Measurements from ENCODE around the gene MAP3K7.

Gene MAP3K7

DNA sequence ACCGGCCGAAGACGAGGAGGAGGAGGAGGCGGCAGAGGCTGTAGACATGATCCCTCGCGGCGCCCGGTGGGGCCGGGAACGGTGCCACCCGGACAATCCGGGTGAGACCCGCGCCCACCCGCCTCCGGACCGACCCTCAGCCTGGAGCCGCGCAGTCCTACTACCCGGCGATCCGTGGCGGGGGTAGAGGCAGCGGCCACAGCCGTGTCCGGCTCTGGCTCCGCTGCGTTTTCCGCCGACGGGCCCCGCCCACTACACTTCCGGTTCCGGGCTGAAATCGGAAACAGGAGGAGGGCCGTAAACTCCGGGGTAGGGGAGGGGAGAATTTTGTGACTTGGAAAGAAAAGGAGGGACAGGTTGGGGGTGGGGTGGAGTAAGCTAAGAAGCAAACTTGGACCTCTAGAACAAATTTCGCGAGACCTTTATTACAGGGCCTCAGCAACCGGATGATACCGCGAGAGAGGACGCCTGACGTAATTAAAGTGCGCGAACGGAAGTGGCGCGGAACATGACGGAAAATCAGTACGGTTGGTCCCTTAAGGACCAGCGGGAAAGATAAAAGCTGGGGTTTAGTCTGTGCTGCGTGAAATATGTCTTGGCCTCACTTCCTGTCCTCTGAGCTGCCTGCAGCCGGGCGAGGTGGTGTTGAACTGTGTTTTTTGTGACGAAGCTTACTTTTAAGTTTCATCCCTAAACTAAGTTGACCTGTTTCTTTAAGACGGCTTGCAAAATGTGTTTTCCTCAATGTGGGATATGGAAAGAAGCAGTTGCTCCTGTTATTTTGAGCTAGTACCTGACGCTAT is at the start of gene MAP3K7:
Gene MAP3K7, minus strand, starts transcription at position 237 of the 803 bp plus-strand sequence. Its CDS starts 189 bp downstream, at position 48.
- Histone ChIP-seq H3K4me2 (peak within 1 kb of the TSS; percentile 72), H3K27ac (peak within 1 kb of the TSS; percentile 83), H3K36me3 (no peaks in the 10 kb centered on the region), H3K4me1 (peaks cover 21% of the 10 kb centered on the region), H4K20me1 (peaks cover 22% of the 10 kb centered on the region), H3K9ac (peak within 1 kb of the TSS; percentile 83), H3K27me3 (no peaks in the 10 kb centered on the region), H3K9me3 (no peaks in the 10 kb centered on the region), H3K4me3 (peak within 1 kb of the TSS; percentile 84)
- no peak for TF ChIP-seq Cebpa-rat (IDR thresholded peaks at IDR 0.05)

DNA sequence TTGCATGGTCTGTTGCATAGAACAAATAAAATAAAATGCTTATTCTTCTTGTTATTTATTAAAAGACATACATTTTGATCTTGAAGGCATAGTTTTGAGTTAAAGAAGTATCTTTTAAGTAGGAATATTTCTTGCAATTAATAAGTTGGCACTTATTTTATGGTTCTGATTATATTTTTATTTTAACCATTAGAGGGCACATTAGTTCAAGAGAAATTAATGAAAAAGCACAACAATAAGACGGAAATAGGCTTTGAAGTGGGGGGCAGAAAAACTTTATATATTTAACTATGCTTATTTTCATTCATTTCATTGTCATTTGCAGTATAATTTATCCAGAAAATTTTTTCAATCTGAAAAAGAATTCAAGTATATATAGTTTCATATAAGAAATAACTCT is 44.2 kb upstream of the MAP3K7 start:
- Histone ChIP-seq H3K9ac (no peak overlapping the region), H3K4me1 (no peaks in the 10 kb centered on the region), H4K20me1 (no peaks in the 10 kb centered on the region), H3K4me2 (no peak overlapping the region), H3K9me3 (no peaks in the 10 kb centered on the region), H3K27me3 (no peaks in the 10 kb centered on the region), H3K36me3 (no peaks in the 10 kb centered on the region), H3K4me3 (no peak overlapping the region), H3K27ac (no peak overlapping the region)
- TF ChIP-seq Cebpa-rat (IDR thresholded peaks at IDR 0.05): no peak

DNA sequence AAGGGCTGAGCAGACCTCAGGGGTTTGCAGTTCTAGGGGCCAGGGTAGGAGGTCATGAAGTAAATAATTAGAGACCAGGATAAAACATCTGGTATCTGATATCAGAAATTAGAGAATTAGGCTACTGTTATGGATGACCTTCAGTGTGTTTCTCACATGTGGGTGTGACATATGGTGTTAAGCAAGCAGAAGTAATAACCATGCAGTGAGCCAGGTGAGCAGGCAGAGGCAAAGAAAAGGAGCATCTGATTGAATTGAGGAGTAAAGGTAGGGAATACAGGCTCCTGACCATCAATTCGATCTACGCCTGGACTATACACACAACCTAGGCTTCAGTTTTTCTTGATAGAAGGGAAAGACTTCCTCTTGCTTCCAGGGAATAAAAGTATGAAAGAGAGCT is 34.7 kb upstream of the MAP3K7 start:
- no peaks in the 10 kb centered on the region for H3K4me1 ChIP-seq
- H3K9ac ChIP-seq: no peak overlapping the region
- no peaks in the 10 kb centered on the region for H3K36me3 ChIP-seq
- H3K4me3 ChIP-seq: no peak overlapping the region
- no peaks in the 10 kb centered on the region for H3K9me3 ChIP-seq
- H4K20me1 ChIP-seq: no peaks in the 10 kb centered on the region
- H3K27ac ChIP-seq: no peak overlapping the region
- TF ChIP-seq Cebpa-rat (IDR thresholded peaks at IDR 0.05): no peak
- no peak overlapping the region for H3K4me2 ChIP-seq
- no peaks in the 10 kb centered on the region for H3K27me3 ChIP-seq

DNA sequence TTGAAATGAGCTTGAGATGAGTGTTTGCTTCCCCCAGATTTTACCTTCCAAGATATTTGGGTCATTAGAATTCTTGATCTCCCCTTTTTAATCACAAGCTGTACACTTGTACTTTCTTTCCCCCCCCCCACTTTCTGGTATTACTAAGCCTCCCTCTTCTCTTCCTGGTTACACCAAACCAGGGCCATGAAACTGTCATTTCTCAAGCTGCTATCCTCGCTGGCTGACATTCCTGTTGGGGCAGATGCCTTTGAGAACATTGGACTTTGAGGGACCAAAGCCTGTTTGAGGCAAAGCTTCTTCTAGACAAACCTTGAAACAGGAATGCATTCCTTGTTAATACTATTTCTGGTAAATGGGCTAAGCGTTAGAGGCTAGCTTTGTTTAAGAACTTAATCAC is 32.3 kb upstream of the MAP3K7 start:
- no peak overlapping the region for H3K9ac ChIP-seq
- no peaks in the 10 kb centered on the region for H3K4me1 ChIP-seq
- no peaks in the 10 kb centered on the region for H3K27me3 ChIP-seq
- H3K27ac ChIP-seq: no peak overlapping the region
- H3K9me3 ChIP-seq: no peaks in the 10 kb centered on the region
- H3K4me2 ChIP-seq: no peak overlapping the region
- no peak overlapping the region for H3K4me3 ChIP-seq
- no peaks in the 10 kb centered on the region for H4K20me1 ChIP-seq
- TF ChIP-seq Cebpa-rat (IDR thresholded peaks at IDR 0.05): no peak
- no peaks in the 10 kb centered on the region for H3K36me3 ChIP-seq

DNA sequence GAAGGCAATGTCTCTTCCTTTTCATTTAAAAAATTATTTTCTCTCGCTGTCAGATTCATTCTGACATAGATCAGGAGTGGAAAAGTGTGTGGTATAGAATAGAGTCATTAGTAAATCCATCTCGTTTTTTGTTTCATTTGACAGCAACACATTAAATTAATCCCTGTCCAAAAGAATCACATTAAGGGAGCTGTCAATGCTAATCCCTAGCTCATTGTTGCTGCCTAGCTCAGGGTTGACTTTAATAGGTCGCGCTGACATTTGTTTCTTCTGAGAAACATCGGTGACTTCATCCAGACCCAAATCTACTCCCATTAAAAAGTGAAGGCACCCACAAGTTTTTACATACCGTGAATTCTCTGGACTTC is 25.4 kb upstream of the MAP3K7 start:
- H3K27ac ChIP-seq: no peak overlapping the region
- H3K9me3 ChIP-seq: no peaks in the 10 kb centered on the region
- no peak overlapping the region for H3K4me2 ChIP-seq
- H3K9ac ChIP-seq: no peak overlapping the region
- no peaks in the 10 kb centered on the region for H4K20me1 ChIP-seq
- no peaks in the 10 kb centered on the region for H3K36me3 ChIP-seq
- TF ChIP-seq Cebpa-rat (IDR thresholded peaks at IDR 0.05): no peak
- H3K4me3 ChIP-seq: no peak overlapping the region
- H3K4me1 ChIP-seq: 0 out of 2 replicates have a peak, but pooled peaks cover 4% of the 10 kb centered on the region
- no peaks in the 10 kb centered on the region for H3K27me3 ChIP-seq

DNA sequence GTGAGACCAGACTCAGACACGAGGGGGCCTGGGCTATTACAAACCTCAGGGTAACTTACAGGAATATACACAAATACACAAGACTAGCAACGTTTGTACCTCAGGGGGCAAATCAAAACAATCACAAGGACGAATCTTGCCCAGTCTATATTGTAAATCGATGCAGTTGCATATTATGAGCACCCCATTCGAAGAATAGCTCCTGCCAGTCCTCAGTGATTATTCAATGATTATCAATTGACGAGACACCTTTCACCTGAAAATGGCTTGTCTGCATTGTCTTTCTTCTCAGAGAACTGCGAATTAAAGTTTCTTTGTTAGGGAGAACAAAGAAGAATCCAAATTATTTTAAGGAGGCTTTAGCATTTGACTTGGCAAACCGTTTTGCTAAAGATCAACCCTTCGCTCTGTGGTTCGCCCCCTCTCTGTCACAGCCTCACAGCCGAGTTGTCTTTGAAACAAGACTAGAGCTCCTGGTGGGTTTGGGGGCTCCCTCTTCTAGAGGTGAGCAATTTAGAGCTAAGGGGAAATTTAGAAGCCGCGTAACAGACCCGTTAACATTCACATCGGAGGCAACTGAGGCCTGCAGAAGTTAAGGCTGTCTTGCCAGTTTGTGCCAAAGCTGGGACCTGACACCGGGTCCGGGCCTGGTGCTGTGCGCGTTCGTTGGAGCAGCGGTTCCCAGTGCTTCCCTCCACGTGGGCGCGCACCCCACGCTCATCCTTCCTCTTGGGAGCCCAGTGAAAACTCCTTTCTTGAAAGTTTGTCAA is 24.9 kb upstream of the MAP3K7 start:
- no peaks in the 10 kb centered on the region for H3K9me3 ChIP-seq
- no peak for TF ChIP-seq Cebpa-rat (IDR thresholded peaks at IDR 0.05)
- peak overlapping the region; percentile 72 for H3K9ac ChIP-seq
- H3K4me2 ChIP-seq: peak overlapping the region; percentile 74
- peak overlapping the region; percentile 73 for H3K4me3 ChIP-seq
- H4K20me1 ChIP-seq: no peaks in the 10 kb centered on the region
- H3K27me3 ChIP-seq: no peaks in the 10 kb centered on the region
- H3K36me3 ChIP-seq: no peaks in the 10 kb centered on the region
- peak overlapping the region; percentile 55; the same call in 1 of the 2 replicates for H3K27ac ChIP-seq
- H3K4me1 ChIP-seq: 0 out of 2 replicates have a peak, but pooled peaks cover 4% of the 10 kb centered on the region

DNA sequence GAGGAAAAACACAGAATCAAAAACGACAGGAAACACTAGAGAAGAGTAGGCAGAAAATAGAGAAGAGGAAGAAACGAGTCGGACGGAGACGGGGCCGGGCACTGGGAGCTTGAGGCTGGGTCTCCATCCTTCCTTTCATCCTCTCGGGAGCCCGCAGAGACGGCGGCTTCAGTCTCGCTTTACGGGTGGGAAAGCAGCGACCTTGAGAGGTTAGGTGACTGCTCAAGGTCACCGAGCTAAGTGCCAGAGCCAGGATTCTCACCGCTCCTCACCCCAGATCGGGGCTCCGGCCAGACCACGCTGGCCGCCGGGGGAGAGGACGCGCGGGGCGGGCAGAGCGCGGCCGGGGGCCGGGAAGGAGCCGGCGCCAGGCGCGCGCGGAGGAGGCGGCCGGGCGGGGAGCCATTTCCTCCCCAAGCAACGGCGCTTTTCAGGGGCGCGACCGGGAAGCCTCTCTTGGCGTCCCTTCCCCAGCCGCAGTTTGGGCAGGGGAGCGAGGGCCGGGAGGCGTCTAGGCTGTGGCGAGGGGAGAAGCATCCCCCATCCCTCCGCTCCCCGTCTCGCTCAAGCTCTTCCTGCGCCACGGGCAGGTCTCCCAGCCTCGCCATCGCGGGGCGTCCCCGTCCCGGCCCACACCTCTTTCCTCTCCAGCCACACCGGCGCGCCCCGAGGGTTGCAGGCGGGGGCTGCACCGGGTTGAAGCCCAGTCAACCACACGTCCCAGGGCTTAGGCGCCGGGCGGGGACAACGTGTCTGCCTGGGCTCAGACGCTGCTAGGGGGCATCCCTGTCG is 24.1 kb upstream of the MAP3K7 start:
- Histone ChIP-seq H3K4me3 (peak overlapping the region; percentile 73), H3K9ac (peak overlapping the region; percentile 72), H3K36me3 (no peaks in the 10 kb centered on the region), H3K4me1 (0 out of 2 replicates have a peak, but pooled peaks cover 4% of the 10 kb centered on the region), H3K27me3 (no peaks in the 10 kb centered on the region), H4K20me1 (no peaks in the 10 kb centered on the region), H3K27ac (peak overlapping the region; percentile 55), H3K9me3 (no peaks in the 10 kb centered on the region), H3K4me2 (peak overlapping the region; percentile 74)
- TF ChIP-seq Cebpa-rat (IDR thresholded peaks at IDR 0.05): no peak

DNA sequence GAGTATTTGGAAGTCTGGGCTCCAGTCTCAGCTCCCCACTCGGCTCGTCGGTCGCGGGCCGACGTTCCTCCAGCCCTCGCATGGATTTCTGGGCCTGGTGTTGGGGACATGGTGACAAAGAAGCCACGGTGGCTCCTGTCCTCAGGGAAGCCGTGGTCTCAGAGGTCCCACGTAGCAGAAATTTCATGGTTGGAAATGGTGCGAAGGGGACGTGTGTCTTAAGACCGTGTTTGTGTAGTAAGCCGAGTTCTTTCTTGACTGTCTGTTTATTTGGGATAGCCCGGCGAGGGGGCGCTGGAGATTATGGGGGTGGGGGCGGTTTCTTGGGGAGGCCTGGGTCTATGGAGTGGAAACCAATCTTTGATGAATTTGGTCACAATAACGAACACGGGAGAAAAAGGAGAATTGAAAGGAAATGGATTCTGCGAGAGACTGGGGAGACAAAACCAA is 23.5 kb upstream of the MAP3K7 start:
- no peak for TF ChIP-seq Cebpa-rat (IDR thresholded peaks at IDR 0.05)
- peak overlapping the region; percentile 74 for H3K4me2 ChIP-seq
- no peak overlapping the region for H3K27ac ChIP-seq
- H3K4me3 ChIP-seq: peak overlapping the region; percentile 73
- 0 out of 2 replicates have a peak, but pooled peaks cover 4% of the 10 kb centered on the region for H3K4me1 ChIP-seq
- no peak overlapping the region for H3K9ac ChIP-seq
- no peaks in the 10 kb centered on the region for H3K27me3 ChIP-seq
- no peaks in the 10 kb centered on the region for H4K20me1 ChIP-seq
- H3K36me3 ChIP-seq: no peaks in the 10 kb centered on the region
- H3K9me3 ChIP-seq: no peaks in the 10 kb centered on the region

DNA sequence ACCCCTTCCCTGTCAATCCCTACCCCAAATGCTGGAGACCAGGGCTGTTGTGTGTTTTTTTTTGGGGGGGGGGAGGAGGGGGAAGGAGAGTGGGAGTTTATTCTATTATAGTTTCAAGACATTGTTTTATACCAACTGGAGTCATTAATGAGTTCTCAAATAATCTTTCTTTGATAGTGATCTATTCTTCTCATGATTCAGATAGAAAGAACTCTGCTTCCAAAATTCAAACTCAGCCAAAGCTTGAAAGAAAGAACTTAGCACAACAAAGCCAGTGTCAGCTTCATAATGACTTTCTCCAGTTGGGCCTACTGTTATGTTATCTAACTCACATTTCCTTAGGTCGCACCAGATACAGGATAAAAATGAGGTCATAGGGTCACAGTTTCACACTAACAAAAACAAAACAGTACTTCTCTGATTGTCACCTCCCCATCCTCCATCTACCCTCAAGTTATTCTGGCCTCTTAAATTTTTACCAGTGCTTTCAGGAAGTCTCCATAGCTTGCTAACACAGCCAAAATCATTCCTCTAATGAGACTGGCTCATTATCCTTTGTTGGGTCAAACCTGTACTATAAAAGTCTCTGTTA is 19.0 kb upstream of the MAP3K7 start:
- Histone ChIP-seq H3K4me2 (no peak overlapping the region), H3K27ac (no peak overlapping the region), H3K9me3 (no peaks in the 10 kb centered on the region), H3K9ac (no peak overlapping the region), H3K27me3 (no peaks in the 10 kb centered on the region), H3K36me3 (no peaks in the 10 kb centered on the region), H3K4me3 (no peak overlapping the region), H3K4me1 (no peaks in the 10 kb centered on the region), H4K20me1 (no peaks in the 10 kb centered on the region)
- no peak for TF ChIP-seq Cebpa-rat (IDR thresholded peaks at IDR 0.05)
